HCT116 (cell line): ENCODE measurements around the gene UBQLNL.

Experiments used
- CTCF ChIP-seq, 3 experiments: fragments of 200-600 bp in 1 of 3; sonication (generic) in 1 of 3; IDR thresholded peaks in 2 of 3; conservative IDR thresholded peaks in 1 of 3; 2 replicates each; pipeline ENCODE4 v1.5.1; 2012 to 2017; ENCODE audit warnings: low read depth in 2 of 3, low read length in 2 of 3, antibody characterized with exemption in 1 of 3, borderline replicate concordance in 1 of 3, control low read depth in 1 of 3, mild to moderate bottlenecking in 1 of 3, mixed read lengths in 1 of 3, mixed run types in 1 of 3, moderate library complexity in 1 of 3; ENCODE audit not compliant: insufficient read depth in 1 of 3
- EZH2 ChIP-seq: fragments of 200-600 bp; sonication (generic); IDR thresholded peaks from 2 replicates; pipeline ENCODE4 v1.6.1; 2017; ENCODE audit warnings: antibody characterized with exemption, mixed run types
- FOSL1 ChIP-seq: IDR thresholded peaks from 2 replicates; pipeline ENCODE4 v1.6.1; 2012; ENCODE audit warnings: low read depth
- MAX ChIP-seq: IDR thresholded peaks from 2 replicates; pipeline ENCODE4 v1.6.1; 2012
- POLR2A ChIP-seq: IDR thresholded peaks from 2 replicates; pipeline ENCODE4 v1.7.0; 2011; ENCODE audit warnings: borderline replicate concordance; ENCODE audit not compliant: insufficient read depth, insufficient read length; ENCODE audit errors: extremely low read depth
- REST ChIP-seq: IDR thresholded peaks from 2 replicates; pipeline ENCODE4 v1.6.1; 2012; ENCODE audit warnings: low read depth
- SIN3A ChIP-seq: IDR thresholded peaks from 2 replicates; pipeline ENCODE4 v1.6.1; 2012; ENCODE audit warnings: low read depth
- SP1 ChIP-seq: IDR thresholded peaks from 2 replicates; pipeline ENCODE4 v1.6.1; 2012; ENCODE audit warnings: low read depth
- YY1 ChIP-seq: IDR thresholded peaks from 2 replicates; pipeline ENCODE4 v1.6.1; 2011; ENCODE audit warnings: low read length, low read depth, moderate library complexity, mild to moderate bottlenecking; ENCODE audit not compliant: insufficient replicate concordance; ENCODE audit errors: extremely low read depth
- ZBTB33 ChIP-seq: IDR thresholded peaks from 2 replicates; pipeline ENCODE4 v1.6.1; 2011; ENCODE audit warnings: mild to moderate bottlenecking, low read length, moderate library complexity; ENCODE audit not compliant: insufficient replicate concordance; ENCODE audit errors: extremely low read depth

GRCh38 chr11:5550440-5551095, 34.1 kb upstream of the UBQLNL start:
- TF ChIP-seq EZH2, result no peak
- peak; percentile 95 for TF ChIP-seq FOSL1
- TF ChIP-seq CTCF (IDR thresholded peaks at IDR 0.05 in 2 of 3, conservative IDR thresholded peaks at IDR 0.05 in 1 of 3; ENCODE audit: borderline replicate concordance in 1 of 3, insufficient read depth in 1 of 3, low read depth in 2 of 3, low read length in 2 of 3), result no peak
- peak; percentile 65 for TF ChIP-seq SP1
- TF ChIP-seq REST, result no peak
- no peak for TF ChIP-seq ZBTB33
- 0 out of 2 replicates have a peak, but pooled peaks have one; percentile 16 for TF ChIP-seq MAX
- 0 out of 2 replicates have a peak, but pooled peaks have one; percentile 39 for TF ChIP-seq SIN3A
- TF ChIP-seq POLR2A, result no peak
- no peak for TF ChIP-seq YY1
